Heart right ventricle (tissue), 16 donors: ENCODE data around the gene NCAM2. TPM values are rescaled to one million over a fixed set of nuclear protein-coding genes. Genes with fewer than 3 reads are reported as not detected.

Experiments used
- ATAC-seq, 8 donors: fragments of 200-7000 bp; cut with Tn5 transposase; one replicate each; pipeline ENCODE4 v1.9.1; 2020; ENCODE audit warnings: mild to moderate bottlenecking in 8 of 8, moderate library complexity in 8 of 8, moderate number of reproducible peaks in 1 of 8
- DNase-seq, 2 donors: peaks; one replicate each; pipeline ENCODE4 v3.0.0-alpha.2; 2020
- H3K27ac ChIP-seq, 10 donors: fragments of 200-600 bp; sonication (generic) in 2 of 10; one replicate each; pipeline versions ENCODE4 v1.5.0 to v1.8.0; 2020 to 2022; ENCODE audit warnings: mild to moderate bottlenecking in 3 of 10
- H3K27me3 ChIP-seq, 7 donors: fragments of 200-600 bp; one replicate each; pipeline ENCODE4 v1.8.0; 2021 to 2022; ENCODE audit warnings: mild to moderate bottlenecking in 2 of 7
- H3K36me3 ChIP-seq, 9 donors: fragments of 200-600 bp; sonication (generic) in 1 of 9; one replicate each; pipeline versions ENCODE4 v1.5.0 to v1.8.0; 2020 to 2022; ENCODE audit warnings: mild to moderate bottlenecking in 2 of 9
- H3K4me1 ChIP-seq, 9 donors: fragments of 200-600 bp; sonication (generic) in 1 of 9; one replicate each; pipeline versions ENCODE4 v1.5.0 to v1.8.0; 2020 to 2022; ENCODE audit warnings: mild to moderate bottlenecking in 4 of 9
- H3K4me3 ChIP-seq, 10 donors: fragments of 200-600 bp; sonication (generic) in 2 of 10; one replicate each; pipeline versions ENCODE4 v1.5.0 to v1.8.0; 2020 to 2022; ENCODE audit warnings: mild to moderate bottlenecking in 7 of 10, moderate library complexity in 2 of 10
- H3K9me3 ChIP-seq, 11 donors: fragments of 200-600 bp in 10 of 11; sonication (generic) in 2 of 11; one replicate each; pipeline versions ENCODE4 v1.5.0 to v1.8.0; 2013 to 2022; ENCODE audit warnings: mild to moderate bottlenecking in 2 of 11, control low read depth in 1 of 11, moderate library complexity in 1 of 11
- WGBS, 2 donors: extraction: QIAGEN DNeasy Blood & Tissue Kit; methylation state at CpG; one replicate each; pipeline ENCODE4 v1.1.7; 2013; ENCODE audit warnings: inconsistent platforms in 1 of 2; 5-methylcytosine and 5-hydroxymethylcytosine counted together
- intact Hi-C, 10 donors: fragments of 100-400 bp; cut with DNase I; formaldehyde crosslinking; loops; one replicate each; pipeline versions ENCODE4 v1.11.1 to v1.14.2; 2022
- polyA plus RNA-seq, 2 donors: library from polyadenylated mRNA; stranded (reverse); fragments of 200-250 nt; gene quantifications; one replicate each; pipeline ENCODE4 v1.2.3, GENCODE V29; 2013
- total RNA-seq, 10 donors: library from RNA; stranded (reverse); fragmentation: NEBNext Ultra II Directional in 3 of 10; extraction: Animal tissue kit (Norgen Biotek cat#: 25700) in 3 of 10; gene quantifications; one replicate each; pipeline versions ENCODE4 v1.2.1 to v1.2.4, GENCODE V29; 2021 to 2023
- TF ChIP-seq, protein P1 (sequence below), 9 donors: fragments of 200-600 bp; sonication (generic) in 2 of 9; IDR thresholded peaks; one replicate each; pipeline versions ENCODE4 v1.5.0 to v1.8.0; 2021 to 2022; ENCODE audit warnings: antibody characterized with exemption in 9 of 9, mild to moderate bottlenecking in 5 of 9, moderate library complexity in 1 of 9
- donor health status: Arrhythmogenic right ventricular cardiomyopathy.
- donor health status: ischemic (EF 13 %, LVEDD 7.1; RV severe dilation, severe dysfunction).
- donor health status: healthy with polysubstance abuse.
- donor health status: DM: no; HTN: yes; CAD: no.
- donor health status: DM: no; HTN: no; CAD: no.
- donor health status: ischemic (EF 25% LVEDD 6.9; RV normal size, moderate dysfunction).
- donor health status: ischemic (EF 25% LVEDD 5.7; RV mildly dilated, moderate dysfunction).
- donor health status: healthy.
- donor health status: DM: yes; HTN: yes; CAD: no.
- donor health status: Ischemic cardiomyopathy.
- donor health status: ischemic (EF 35%, LVEDD 5.7; RV mildly dilated, moderate dysfunction).
- donor health status: nonischemic (EF 11% LVEDD 7.7; RV severe dilation, severe dysfunction).
- donor health status: DM: yes; HTN: yes; CAD: no.
- donor health status: PGD.
- donor health status: ischemic (EF 29% LVEDD 5.4; RV normal size, mild dysfunction).
- donor health status: nonischemic (EF 23%, LVEDD 6.1; RV moderate dilation, normal function).

Gene NCAM2
- total and polyA plus RNA-seq, 12 donors, result 0.25 to 8.9 (median 3.1) TPM

DNA sequence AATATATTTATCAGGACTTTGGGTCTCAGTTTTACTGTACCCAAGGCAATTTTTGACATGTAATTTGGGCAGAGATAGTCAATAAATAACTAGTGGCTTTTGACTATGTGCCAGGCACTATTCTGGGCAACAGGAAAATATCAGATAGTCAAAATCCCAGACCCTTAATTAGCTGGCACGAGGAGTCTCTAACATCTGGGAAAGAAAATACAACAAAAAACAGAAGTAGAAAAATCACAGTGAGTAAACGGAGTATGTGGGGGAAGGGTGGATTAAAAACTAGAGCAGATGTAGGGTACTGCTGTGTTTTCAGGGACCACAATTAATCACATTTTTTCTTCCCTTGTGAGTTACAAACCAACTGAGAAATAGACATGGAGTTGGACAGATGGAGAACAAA, 217.8 kb downstream of the NCAM2 start:
- peak overlapping the region in 1 of 10 donors; percentile 35 for H3K27ac ChIP-seq

DNA sequence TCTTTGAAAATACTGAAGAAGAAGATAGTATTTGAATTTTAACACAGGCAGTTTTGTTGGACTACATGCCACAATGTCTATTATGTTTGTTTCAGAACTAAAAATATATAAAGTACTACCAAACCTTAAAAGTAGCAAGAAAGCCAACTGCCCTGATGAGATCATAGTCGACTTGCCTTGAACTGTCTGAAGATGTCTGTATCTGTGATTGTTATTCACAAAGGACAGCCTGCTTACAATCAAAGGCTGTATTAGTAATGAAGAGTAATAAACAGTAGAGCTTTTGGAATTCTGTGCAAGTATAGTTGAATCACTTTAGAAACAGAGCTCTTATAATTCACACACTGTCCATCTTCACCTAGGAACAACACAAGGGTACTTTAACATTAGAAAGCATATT, 228.3 kb downstream of the NCAM2 start:
- no peak for DNase-seq
- no peak for ATAC-seq

More for the DNA sequence above, 217.8 kb downstream of the NCAM2 start:
- H3K4me3 ChIP-seq, result no peak overlapping the region
- H3K36me3 ChIP-seq, result no peaks in the 10 kb centered on the region
- H3K9me3 ChIP-seq, result peaks cover 0 to 5% (median 0%) of the 10 kb centered on the region in 11 donors
- 47% methylated on average over 2 of the region's 2 CpGs for WGBS, 2 donors
- ATAC-seq (peak in 2 of 8 donors; percentile 14 to 38), DNase-seq (no peak)
- no peaks in the 10 kb centered on the region for H3K27me3 ChIP-seq
- H3K4me1 ChIP-seq, result peaks cover 0 to 6% (median 0%) of the 10 kb centered on the region in 9 donors
- TF ChIP-seq, protein P1, sequence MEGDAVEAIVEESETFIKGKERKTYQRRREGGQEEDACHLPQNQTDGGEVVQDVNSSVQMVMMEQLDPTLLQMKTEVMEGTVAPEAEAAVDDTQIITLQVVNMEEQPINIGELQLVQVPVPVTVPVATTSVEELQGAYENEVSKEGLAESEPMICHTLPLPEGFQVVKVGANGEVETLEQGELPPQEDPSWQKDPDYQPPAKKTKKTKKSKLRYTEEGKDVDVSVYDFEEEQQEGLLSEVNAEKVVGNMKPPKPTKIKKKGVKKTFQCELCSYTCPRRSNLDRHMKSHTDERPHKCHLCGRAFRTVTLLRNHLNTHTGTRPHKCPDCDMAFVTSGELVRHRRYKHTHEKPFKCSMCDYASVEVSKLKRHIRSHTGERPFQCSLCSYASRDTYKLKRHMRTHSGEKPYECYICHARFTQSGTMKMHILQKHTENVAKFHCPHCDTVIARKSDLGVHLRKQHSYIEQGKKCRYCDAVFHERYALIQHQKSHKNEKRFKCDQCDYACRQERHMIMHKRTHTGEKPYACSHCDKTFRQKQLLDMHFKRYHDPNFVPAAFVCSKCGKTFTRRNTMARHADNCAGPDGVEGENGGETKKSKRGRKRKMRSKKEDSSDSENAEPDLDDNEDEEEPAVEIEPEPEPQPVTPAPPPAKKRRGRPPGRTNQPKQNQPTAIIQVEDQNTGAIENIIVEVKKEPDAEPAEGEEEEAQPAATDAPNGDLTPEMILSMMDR (IDR thresholded peaks at IDR 0.05), result no peak
- intact Hi-C loops, result no loop called here

DNA sequence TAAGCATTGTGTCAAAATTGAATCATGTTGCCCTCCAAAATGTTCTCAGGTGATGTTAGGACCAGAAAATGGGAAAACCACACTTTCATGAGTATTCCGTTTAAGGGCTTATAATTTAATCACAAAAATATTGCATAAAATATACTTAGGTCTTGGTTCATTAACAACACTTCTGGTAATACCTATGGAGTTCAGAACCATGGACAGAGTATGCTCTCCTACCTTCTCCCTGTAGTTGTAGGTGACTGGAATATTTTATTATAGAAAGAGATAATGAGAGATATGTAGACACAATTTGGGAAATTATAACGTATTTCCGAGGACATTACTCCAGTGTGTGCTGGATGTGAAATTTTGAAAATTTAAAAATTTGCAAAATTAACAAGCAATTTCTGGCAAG, 232.5 kb downstream of the NCAM2 start:
- Histone ChIP-seq H3K4me3 (no peak overlapping the region), H3K4me1 (no peaks in the 10 kb centered on the region), H3K27me3 (no peaks in the 10 kb centered on the region), H3K27ac (no peak overlapping the region), H3K36me3 (no peaks in the 10 kb centered on the region), H3K9me3 (no peaks in the 10 kb centered on the region)
- WGBS, 2 donors, result 46 to 50% methylated on average over 3 of the region's 3 CpGs
- TF ChIP-seq, protein P1 (IDR thresholded peaks at IDR 0.05), result no peak
- DNase-seq, result no peak
- intact Hi-C loops, result loop anchor here in 1 of 10 donors (10.0 kb wide), 1 partner anchor 1564 kb away; no protein-coding TSS in a partner anchor
- no peak for ATAC-seq

More for the DNA sequence above, 228.3 kb downstream of the NCAM2 start:
- 43 to 66% methylated on average over 1 of the region's 1 CpG for WGBS, 2 donors
- Histone ChIP-seq H3K9me3 (peaks cover 0 to 18% (median 4%) of the 10 kb centered on the region in 11 donors), H3K4me1 (no peaks in the 10 kb centered on the region), H3K27me3 (no peaks in the 10 kb centered on the region), H3K36me3 (no peaks in the 10 kb centered on the region), H3K4me3 (no peak overlapping the region), H3K27ac (no peak overlapping the region)
- intact Hi-C loops, result no loop called here
- TF ChIP-seq, protein P1 (IDR thresholded peaks at IDR 0.05), result no peak

DNA sequence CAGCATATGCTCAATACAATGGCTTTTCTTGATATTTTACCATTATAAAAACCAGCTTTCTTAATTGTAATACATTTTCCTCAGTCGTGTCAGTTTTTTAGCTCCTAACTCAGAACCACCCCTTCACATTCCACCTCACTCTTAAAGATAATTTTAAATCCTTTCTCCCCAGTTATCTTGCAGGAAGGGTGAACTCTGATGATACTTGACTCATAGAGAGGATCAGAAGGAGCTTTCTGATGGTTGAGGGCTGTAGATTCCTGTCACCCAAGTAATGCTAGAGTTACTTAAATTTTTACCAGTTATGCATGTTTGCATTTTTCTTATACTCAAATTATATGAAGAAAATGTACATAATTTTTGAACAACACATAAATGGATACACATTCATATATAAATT, 233.7 kb downstream of the NCAM2 start:
- no peak overlapping the region for H3K4me3 ChIP-seq
- no peak overlapping the region for H3K27ac ChIP-seq
- no peak for DNase-seq
- no peaks in the 10 kb centered on the region for H3K4me1 ChIP-seq
- H3K9me3 ChIP-seq, result no peaks in the 10 kb centered on the region
- TF ChIP-seq, protein P1 (IDR thresholded peaks at IDR 0.05), result no peak
- intact Hi-C loops, result loop anchor here in 1 of 10 donors (10.0 kb wide), 1 partner anchor 1563 kb away; no protein-coding TSS in a partner anchor
- no peaks in the 10 kb centered on the region for H3K36me3 ChIP-seq
- H3K27me3 ChIP-seq, result no peaks in the 10 kb centered on the region
- 10 to 11% methylated on average over 1 of the region's 1 CpG for WGBS, 2 donors
- ATAC-seq, result no peak
